Measurements from ENCODE around the gene COL23A1.

Gene COL23A1

GRCh38 chr5:178426326-178427130 lies 163.7 kb downstream of the COL23A1 start:
- no peak for DNase-seq (ENCODE audit: low read depth in 2 of 2, low spot score in 1 of 2)

GRCh38 chr5:178425621-178426068 lies 164.5 kb downstream of the COL23A1 start:
- DNase-seq (ENCODE audit: low read depth in 2 of 2, low spot score in 1 of 2) = no peak

- DNase-seq (ENCODE audit: low read depth in 2 of 2, low spot score in 1 of 2) = no peak
These were observed 165.4 kb downstream of the COL23A1 start for GRCh38 chr5:178424810-178425177.

- no peak for DNase-seq (ENCODE audit: low read depth in 2 of 2, low spot score in 1 of 2)
These were observed 166.0 kb downstream of the COL23A1 start for GRCh38 chr5:178423901-178424809.

GRCh38 chr5:178423431-178423830 lies 166.8 kb downstream of the COL23A1 start:
- DNase-seq (ENCODE audit: low read depth in 2 of 2, low spot score in 1 of 2) = no peak

- no peak for DNase-seq (ENCODE audit: low read depth in 2 of 2, low spot score in 1 of 2)
These were observed 167.8 kb downstream of the COL23A1 start for GRCh38 chr5:178422400-178422775.

- no peak for DNase-seq (ENCODE audit: low read depth in 2 of 2, low spot score in 1 of 2)
These were observed 168.3 kb downstream of the COL23A1 start for GRCh38 chr5:178421699-178422399.

- DNase-seq (ENCODE audit: low read depth in 2 of 2, low spot score in 1 of 2) = no peak
These were observed 169.1 kb downstream of the COL23A1 start for GRCh38 chr5:178421128-178421527.

- no peak for DNase-seq (ENCODE audit: low read depth in 2 of 2, low spot score in 1 of 2)
These were observed 169.8 kb downstream of the COL23A1 start for GRCh38 chr5:178420354-178420781.

GRCh38 chr5:178419651-178420050 lies 170.5 kb downstream of the COL23A1 start:
- no peak for DNase-seq (ENCODE audit: low read depth in 2 of 2, low spot score in 1 of 2)

GRCh38 chr5:178419196-178419595 lies 171.0 kb downstream of the COL23A1 start:
- no peak for DNase-seq (ENCODE audit: low read depth in 2 of 2, low spot score in 1 of 2)

GRCh38 chr5:178418471-178419010 lies 171.7 kb downstream of the COL23A1 start:
- no peak for DNase-seq (ENCODE audit: low read depth in 2 of 2, low spot score in 1 of 2)

- no peak for DNase-seq (ENCODE audit: low read depth in 2 of 2, low spot score in 1 of 2)
These were observed 172.2 kb downstream of the COL23A1 start for GRCh38 chr5:178418031-178418430.

- no peak for DNase-seq (ENCODE audit: low read depth in 2 of 2, low spot score in 1 of 2)
These were observed 172.8 kb downstream of the COL23A1 start for GRCh38 chr5:178417391-178417811.

- DNase-seq (ENCODE audit: low read depth in 2 of 2, low spot score in 1 of 2) = no peak
These were observed 173.3 kb downstream of the COL23A1 start for GRCh38 chr5:178416919-178417318.

GRCh38 chr5:178416206-178416882 lies 173.8 kb downstream of the COL23A1 start:
- DNase-seq (ENCODE audit: low read depth in 2 of 2, low spot score in 1 of 2) = no peak

- DNase-seq (ENCODE audit: low read depth in 2 of 2, low spot score in 1 of 2) = no peak
These were observed 174.8 kb downstream of the COL23A1 start for GRCh38 chr5:178415353-178415752.

GRCh38 chr5:178413988-178414387 lies 176.2 kb downstream of the COL23A1 start:
- DNase-seq (ENCODE audit: low read depth in 2 of 2, low spot score in 1 of 2) = no peak

- no peak for DNase-seq (ENCODE audit: low read depth in 2 of 2, low spot score in 1 of 2)
These were observed 179.1 kb downstream of the COL23A1 start for GRCh38 chr5:178411083-178411482.

GRCh38 chr5:178407646-178408045 lies 182.5 kb downstream of the COL23A1 start:
- DNase-seq (ENCODE audit: low read depth in 2 of 2, low spot score in 1 of 2) = no peak

GRCh38 chr5:178404987-178405386 lies 185.2 kb downstream of the COL23A1 start:
- DNase-seq (ENCODE audit: low read depth in 2 of 2, low spot score in 1 of 2) = no peak
